ENCODE measurements around the gene USP34.

DNA sequence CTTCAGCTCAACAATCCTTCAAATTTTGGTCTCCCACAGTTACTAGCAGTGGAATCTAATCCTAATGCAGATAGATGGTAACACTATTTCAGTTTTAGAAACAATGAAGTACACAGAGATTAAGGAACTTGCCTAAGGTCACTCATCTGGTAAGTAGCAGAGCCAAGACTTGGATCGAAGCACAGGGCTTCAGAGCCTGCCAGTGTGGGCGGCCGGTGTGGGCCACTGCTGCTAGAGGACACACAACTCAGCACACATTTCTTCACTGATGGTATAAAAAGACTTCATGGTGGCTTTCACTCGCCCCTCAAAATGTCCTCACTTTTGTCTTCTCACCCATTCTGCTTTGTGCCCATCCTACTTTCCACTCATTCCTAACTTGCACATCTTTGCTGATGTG is 297.8 kb downstream of the USP34 start:
- TF ChIP-seq, protein P1, sequence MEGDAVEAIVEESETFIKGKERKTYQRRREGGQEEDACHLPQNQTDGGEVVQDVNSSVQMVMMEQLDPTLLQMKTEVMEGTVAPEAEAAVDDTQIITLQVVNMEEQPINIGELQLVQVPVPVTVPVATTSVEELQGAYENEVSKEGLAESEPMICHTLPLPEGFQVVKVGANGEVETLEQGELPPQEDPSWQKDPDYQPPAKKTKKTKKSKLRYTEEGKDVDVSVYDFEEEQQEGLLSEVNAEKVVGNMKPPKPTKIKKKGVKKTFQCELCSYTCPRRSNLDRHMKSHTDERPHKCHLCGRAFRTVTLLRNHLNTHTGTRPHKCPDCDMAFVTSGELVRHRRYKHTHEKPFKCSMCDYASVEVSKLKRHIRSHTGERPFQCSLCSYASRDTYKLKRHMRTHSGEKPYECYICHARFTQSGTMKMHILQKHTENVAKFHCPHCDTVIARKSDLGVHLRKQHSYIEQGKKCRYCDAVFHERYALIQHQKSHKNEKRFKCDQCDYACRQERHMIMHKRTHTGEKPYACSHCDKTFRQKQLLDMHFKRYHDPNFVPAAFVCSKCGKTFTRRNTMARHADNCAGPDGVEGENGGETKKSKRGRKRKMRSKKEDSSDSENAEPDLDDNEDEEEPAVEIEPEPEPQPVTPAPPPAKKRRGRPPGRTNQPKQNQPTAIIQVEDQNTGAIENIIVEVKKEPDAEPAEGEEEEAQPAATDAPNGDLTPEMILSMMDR (IDR thresholded peaks at IDR 0.05) = no peak
- TF ChIP-seq POLR2AphosphoS5 (IDR thresholded peaks at IDR 0.05; ENCODE audit: low read depth, low read length) = no peak
